HepG2 (cell line): Measurements from ENCODE around the gene PPCS. TPM values are rescaled to one million over a fixed set of nuclear protein-coding genes. Genes with fewer than 3 reads are reported as not detected.

ENCODE experiments used
- CEBPZ ChIP-seq: IDR thresholded peaks from 2 replicates; pipeline ENCODE4 v1.6.1; 2012; ENCODE audit warnings: low read length, improper control_type of control experiment
- EEA1 ChIP-seq: sonication (generic); formaldehyde crosslinking; IDR thresholded peaks from 2 replicates; pipeline ENCODE4 v1.5.1; 2020; ENCODE audit warnings: mild to moderate bottlenecking, missing genetic modification reagents, borderline replicate concordance
- JUND ChIP-seq: sonication (generic); formaldehyde crosslinking; IDR thresholded peaks from 2 replicates; pipeline ENCODE4 v1.8.0; 2022; ENCODE audit warnings: mild to moderate bottlenecking, missing genetic modification reagents
- PHF21A ChIP-seq: sonication (generic); formaldehyde crosslinking; IDR thresholded peaks from 2 replicates; pipeline ENCODE4 v1.5.0; 2020; ENCODE audit warnings: mild to moderate bottlenecking, missing genetic modification reagents
- SSRP1 ChIP-seq: IDR thresholded peaks from 2 replicates; pipeline ENCODE4 v1.6.1; 2016; ENCODE audit warnings: control low read depth
- ZNF572 ChIP-seq: sonication (generic); formaldehyde crosslinking; IDR thresholded peaks from 2 replicates; pipeline ENCODE4 v1.5.1; 2020; ENCODE audit warnings: mild to moderate bottlenecking, missing genetic modification reagents
- ZNF788 ChIP-seq: sonication (generic); formaldehyde crosslinking; IDR thresholded peaks from 2 replicates; pipeline ENCODE4 v1.5.0; 2020; ENCODE audit warnings: mild to moderate bottlenecking, missing genetic modification reagents, borderline replicate concordance
- polyA plus RNA-seq, 8 experiments: library from polyadenylated mRNA; depleted of rRNA in 3 of 8; stranded (reverse) in 7 of 8; unstranded in 1 of 8; fragments of >200 nt; fragmentation: Illumina TruSeq in 4 of 8; extraction: Trizol in 4 of 8; gene quantifications; 2 replicates each; pipeline versions ENCODE4 v1.2.1 to v1.2.3, GENCODE V29; 2011 to 2016; ENCODE audit warnings: low read depth in 4 of 8, missing spikeins in 1 of 8, mixed read lengths in 1 of 8; ENCODE audit not compliant: insufficient read depth in 1 of 8
- total RNA-seq, 5 experiments: library from RNA; depleted of rRNA; stranded (reverse); fragments of >200 nt; fragmentation: Illumina TruSeq; extraction: Trizol; gene quantifications; 2 replicates each; pipeline ENCODE4 v1.2.3, GENCODE V29; 2016; ENCODE audit warnings: low read depth in 1 of 5
- TF ChIP-seq, protein P1 (sequence below): sonication (generic); formaldehyde crosslinking; conservative IDR thresholded peaks from 2 replicates; pipeline ENCODE4 v1.4.0; 2020; ENCODE audit warnings: mild to moderate bottlenecking, missing genetic modification reagents, moderate library complexity
- TF ChIP-seq, protein P2 (sequence below): IDR thresholded peaks from 2 replicates; pipeline ENCODE4 v1.4.0; 2020; ENCODE audit warnings: mild to moderate bottlenecking, missing genetic modification reagents
- TF ChIP-seq, protein P3 (sequence below): sonication (generic); formaldehyde crosslinking; IDR thresholded peaks from 2 replicates; pipeline ENCODE4 v1.4.0; 2020; ENCODE audit warnings: missing genetic modification reagents
- TF ChIP-seq, protein P4 (sequence below): sonication (generic); formaldehyde crosslinking; IDR thresholded peaks from 2 replicates; pipeline ENCODE4 v1.4.0; 2020; ENCODE audit warnings: missing genetic modification reagents

Gene PPCS
- total and polyA plus RNA-seq, 2 of the 13 experiments (the other 11 are each of a cell fraction or from before 2014, with no cell fraction given) = 13.4 to 38.9 TPM

DNA sequence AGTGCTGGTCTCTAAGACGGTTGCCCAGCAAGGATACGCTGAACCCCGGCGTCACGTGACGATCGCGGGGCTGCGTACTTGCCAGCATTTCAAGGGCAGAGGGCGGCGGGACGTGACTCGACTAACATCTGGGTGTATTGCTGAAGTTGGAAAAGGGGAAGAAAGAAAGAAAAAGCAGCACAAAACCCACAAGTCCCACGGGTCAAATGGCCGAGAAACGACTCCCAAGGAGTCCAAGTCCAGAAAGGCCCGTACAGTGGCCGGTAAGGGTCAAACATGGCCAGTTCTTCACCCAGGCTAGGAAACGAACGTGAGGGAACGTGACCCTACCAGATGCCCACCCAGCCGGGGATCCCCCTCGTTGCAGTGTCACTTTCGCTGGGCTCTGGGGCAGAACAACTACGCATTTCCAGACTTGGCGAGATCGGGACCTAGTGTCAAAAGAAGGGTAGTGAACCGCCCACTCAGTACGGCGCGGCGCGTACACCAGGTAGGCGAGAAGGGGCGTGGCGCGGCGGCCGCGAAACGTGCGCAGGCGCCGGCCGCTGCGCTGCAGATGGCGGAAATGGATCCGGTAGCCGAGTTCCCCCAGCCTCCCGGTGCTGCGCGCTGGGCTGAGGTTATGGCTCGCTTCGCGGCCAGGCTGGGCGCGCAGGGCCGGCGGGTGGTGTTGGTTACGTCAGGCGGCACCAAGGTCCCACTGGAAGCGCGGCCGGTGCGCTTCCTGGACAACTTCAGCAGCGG lies at the start of gene PPCS, which contains the start of gene ZMYND12 (continued):
- no peak for TF ChIP-seq CEBPZ
- TF ChIP-seq ZNF788 (CRISPR knock-in tag) = peak; percentile 73
- no peak; the same call in 1 of the 2 replicates for TF ChIP-seq ZNF572 (CRISPR knock-in tag)
- TF ChIP-seq, protein P1, sequence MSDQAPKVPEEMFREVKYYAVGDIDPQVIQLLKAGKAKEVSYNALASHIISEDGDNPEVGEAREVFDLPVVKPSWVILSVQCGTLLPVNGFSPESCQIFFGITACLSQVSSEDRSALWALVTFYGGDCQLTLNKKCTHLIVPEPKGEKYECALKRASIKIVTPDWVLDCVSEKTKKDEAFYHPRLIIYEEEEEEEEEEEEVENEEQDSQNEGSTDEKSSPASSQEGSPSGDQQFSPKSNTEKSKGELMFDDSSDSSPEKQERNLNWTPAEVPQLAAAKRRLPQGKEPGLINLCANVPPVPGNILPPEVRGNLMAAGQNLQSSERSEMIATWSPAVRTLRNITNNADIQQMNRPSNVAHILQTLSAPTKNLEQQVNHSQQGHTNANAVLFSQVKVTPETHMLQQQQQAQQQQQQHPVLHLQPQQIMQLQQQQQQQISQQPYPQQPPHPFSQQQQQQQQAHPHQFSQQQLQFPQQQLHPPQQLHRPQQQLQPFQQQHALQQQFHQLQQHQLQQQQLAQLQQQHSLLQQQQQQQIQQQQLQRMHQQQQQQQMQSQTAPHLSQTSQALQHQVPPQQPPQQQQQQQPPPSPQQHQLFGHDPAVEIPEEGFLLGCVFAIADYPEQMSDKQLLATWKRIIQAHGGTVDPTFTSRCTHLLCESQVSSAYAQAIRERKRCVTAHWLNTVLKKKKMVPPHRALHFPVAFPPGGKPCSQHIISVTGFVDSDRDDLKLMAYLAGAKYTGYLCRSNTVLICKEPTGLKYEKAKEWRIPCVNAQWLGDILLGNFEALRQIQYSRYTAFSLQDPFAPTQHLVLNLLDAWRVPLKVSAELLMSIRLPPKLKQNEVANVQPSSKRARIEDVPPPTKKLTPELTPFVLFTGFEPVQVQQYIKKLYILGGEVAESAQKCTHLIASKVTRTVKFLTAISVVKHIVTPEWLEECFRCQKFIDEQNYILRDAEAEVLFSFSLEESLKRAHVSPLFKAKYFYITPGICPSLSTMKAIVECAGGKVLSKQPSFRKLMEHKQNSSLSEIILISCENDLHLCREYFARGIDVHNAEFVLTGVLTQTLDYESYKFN (CRISPR knock-in tag) = no peak
- TF ChIP-seq SSRP1 = no peak
- TF ChIP-seq JUND (CRISPR knock-in tag) = no peak; the same call in 1 of the 2 replicates
- TF ChIP-seq PHF21A = no peak; the same call in 1 of the 2 replicates
- TF ChIP-seq, protein P2, sequence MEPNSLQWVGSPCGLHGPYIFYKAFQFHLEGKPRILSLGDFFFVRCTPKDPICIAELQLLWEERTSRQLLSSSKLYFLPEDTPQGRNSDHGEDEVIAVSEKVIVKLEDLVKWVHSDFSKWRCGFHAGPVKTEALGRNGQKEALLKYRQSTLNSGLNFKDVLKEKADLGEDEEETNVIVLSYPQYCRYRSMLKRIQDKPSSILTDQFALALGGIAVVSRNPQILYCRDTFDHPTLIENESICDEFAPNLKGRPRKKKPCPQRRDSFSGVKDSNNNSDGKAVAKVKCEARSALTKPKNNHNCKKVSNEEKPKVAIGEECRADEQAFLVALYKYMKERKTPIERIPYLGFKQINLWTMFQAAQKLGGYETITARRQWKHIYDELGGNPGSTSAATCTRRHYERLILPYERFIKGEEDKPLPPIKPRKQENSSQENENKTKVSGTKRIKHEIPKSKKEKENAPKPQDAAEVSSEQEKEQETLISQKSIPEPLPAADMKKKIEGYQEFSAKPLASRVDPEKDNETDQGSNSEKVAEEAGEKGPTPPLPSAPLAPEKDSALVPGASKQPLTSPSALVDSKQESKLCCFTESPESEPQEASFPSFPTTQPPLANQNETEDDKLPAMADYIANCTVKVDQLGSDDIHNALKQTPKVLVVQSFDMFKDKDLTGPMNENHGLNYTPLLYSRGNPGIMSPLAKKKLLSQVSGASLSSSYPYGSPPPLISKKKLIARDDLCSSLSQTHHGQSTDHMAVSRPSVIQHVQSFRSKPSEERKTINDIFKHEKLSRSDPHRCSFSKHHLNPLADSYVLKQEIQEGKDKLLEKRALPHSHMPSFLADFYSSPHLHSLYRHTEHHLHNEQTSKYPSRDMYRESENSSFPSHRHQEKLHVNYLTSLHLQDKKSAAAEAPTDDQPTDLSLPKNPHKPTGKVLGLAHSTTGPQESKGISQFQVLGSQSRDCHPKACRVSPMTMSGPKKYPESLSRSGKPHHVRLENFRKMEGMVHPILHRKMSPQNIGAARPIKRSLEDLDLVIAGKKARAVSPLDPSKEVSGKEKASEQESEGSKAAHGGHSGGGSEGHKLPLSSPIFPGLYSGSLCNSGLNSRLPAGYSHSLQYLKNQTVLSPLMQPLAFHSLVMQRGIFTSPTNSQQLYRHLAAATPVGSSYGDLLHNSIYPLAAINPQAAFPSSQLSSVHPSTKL (CRISPR knock-in tag) = peak; percentile 40
- TF ChIP-seq, protein P3, sequence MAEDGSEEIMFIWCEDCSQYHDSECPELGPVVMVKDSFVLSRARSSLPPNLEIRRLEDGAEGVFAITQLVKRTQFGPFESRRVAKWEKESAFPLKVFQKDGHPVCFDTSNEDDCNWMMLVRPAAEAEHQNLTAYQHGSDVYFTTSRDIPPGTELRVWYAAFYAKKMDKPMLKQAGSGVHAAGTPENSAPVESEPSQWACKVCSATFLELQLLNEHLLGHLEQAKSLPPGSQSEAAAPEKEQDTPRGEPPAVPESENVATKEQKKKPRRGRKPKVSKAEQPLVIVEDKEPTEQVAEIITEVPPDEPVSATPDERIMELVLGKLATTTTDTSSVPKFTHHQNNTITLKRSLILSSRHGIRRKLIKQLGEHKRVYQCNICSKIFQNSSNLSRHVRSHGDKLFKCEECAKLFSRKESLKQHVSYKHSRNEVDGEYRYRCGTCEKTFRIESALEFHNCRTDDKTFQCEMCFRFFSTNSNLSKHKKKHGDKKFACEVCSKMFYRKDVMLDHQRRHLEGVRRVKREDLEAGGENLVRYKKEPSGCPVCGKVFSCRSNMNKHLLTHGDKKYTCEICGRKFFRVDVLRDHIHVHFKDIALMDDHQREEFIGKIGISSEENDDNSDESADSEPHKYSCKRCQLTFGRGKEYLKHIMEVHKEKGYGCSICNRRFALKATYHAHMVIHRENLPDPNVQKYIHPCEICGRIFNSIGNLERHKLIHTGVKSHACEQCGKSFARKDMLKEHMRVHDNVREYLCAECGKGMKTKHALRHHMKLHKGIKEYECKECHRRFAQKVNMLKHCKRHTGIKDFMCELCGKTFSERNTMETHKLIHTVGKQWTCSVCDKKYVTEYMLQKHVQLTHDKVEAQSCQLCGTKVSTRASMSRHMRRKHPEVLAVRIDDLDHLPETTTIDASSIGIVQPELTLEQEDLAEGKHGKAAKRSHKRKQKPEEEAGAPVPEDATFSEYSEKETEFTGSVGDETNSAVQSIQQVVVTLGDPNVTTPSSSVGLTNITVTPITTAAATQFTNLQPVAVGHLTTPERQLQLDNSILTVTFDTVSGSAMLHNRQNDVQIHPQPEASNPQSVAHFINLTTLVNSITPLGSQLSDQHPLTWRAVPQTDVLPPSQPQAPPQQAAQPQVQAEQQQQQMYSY (CRISPR knock-in tag) = no peak; the same call in 1 of the 2 replicates
- TF ChIP-seq, protein P4, sequence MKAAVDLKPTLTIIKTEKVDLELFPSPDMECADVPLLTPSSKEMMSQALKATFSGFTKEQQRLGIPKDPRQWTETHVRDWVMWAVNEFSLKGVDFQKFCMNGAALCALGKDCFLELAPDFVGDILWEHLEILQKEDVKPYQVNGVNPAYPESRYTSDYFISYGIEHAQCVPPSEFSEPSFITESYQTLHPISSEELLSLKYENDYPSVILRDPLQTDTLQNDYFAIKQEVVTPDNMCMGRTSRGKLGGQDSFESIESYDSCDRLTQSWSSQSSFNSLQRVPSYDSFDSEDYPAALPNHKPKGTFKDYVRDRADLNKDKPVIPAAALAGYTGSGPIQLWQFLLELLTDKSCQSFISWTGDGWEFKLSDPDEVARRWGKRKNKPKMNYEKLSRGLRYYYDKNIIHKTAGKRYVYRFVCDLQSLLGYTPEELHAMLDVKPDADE (CRISPR knock-in tag) = no peak
- peak; percentile 29; the same call in 1 of the 2 replicates for TF ChIP-seq EEA1
